NCI-H2029 treated with DMSO at 0.1 percent for 48 hours (cell line): ENCODE measurements around the gene TMUB1.

Experiments used
- DNase-seq: peaks from one replicate; lab custom pipeline; 2025; lab: John Stamatoyannopoulos, UW

The TMUB1 gene

GRCh38 chr7:151082141-151083070, 887 bp downstream of the TMUB1 start:
- DNase-seq = no peak

GRCh38 chr7:151081170-151082101, 1.9 kb downstream of the TMUB1 start:
- DNase-seq = no peak

- DNase-seq = peak; percentile 67
Measured at GRCh38 chr7:151080522-151081169, 2.6 kb downstream of the TMUB1 start, which contains the start of gene FASTK. Gene FASTK (minus strand): TSS chr7:151080809. CDS start chr7:151080766, 43 bp downstream.

GRCh38 chr7:151080067-151080521, 3.2 kb downstream of the TMUB1 start:
- no peak for DNase-seq

- no peak for DNase-seq
Measured at GRCh38 chr7:151079199-151079910, 3.9 kb downstream of the TMUB1 start.

GRCh38 chr7:151078233-151079040, 4.9 kb downstream of the TMUB1 start:
- no peak for DNase-seq

GRCh38 chr7:151077705-151078232, 5.5 kb downstream of the TMUB1 start:
- no peak for DNase-seq

GRCh38 chr7:151076863-151077704, 6.2 kb downstream of the TMUB1 start:
- no peak for DNase-seq

- no peak for DNase-seq
Measured at GRCh38 chr7:151075978-151076426, 7.3 kb downstream of the TMUB1 start.

GRCh38 chr7:151075662-151075971, 7.7 kb downstream of the TMUB1 start:
- DNase-seq = no peak

GRCh38 chr7:151074817-151075661, 8.3 kb downstream of the TMUB1 start:
- DNase-seq = no peak

- no peak for DNase-seq
Measured at GRCh38 chr7:151073990-151074389, 9.3 kb downstream of the TMUB1 start.

GRCh38 chr7:151071032-151071866, 12.0 kb downstream of the TMUB1 start:
- DNase-seq = no peak

GRCh38 chr7:151070574-151070960, 12.7 kb downstream of the TMUB1 start:
- DNase-seq = no peak

- no peak for DNase-seq
Measured at GRCh38 chr7:151069841-151070573, 13.3 kb downstream of the TMUB1 start.

- no peak for DNase-seq
Measured at GRCh38 chr7:151068069-151068773, 15.1 kb downstream of the TMUB1 start.
